Lower leg skin (tissue), 3 donors: ENCODE data around the gene SIGLEC12.

Experiments used
- POLR2A ChIP-seq, 2 donors: fragments of 450-650 bp; IDR thresholded peaks; one replicate each; pipeline ENCODE4 v1.6.1; 2016 to 2017; ENCODE audit warnings: antibody characterized with exemption in 2 of 2, mild to moderate bottlenecking in 1 of 2, moderate library complexity in 1 of 2
- TF ChIP-seq, protein P1 (sequence below), 3 donors: fragments of 450-650 bp; IDR thresholded peaks; one replicate each; pipeline ENCODE4 v1.5.1; 2016; ENCODE audit warnings: antibody characterized with exemption in 3 of 3, mild to moderate bottlenecking in 3 of 3, moderate library complexity in 2 of 3

DNA sequence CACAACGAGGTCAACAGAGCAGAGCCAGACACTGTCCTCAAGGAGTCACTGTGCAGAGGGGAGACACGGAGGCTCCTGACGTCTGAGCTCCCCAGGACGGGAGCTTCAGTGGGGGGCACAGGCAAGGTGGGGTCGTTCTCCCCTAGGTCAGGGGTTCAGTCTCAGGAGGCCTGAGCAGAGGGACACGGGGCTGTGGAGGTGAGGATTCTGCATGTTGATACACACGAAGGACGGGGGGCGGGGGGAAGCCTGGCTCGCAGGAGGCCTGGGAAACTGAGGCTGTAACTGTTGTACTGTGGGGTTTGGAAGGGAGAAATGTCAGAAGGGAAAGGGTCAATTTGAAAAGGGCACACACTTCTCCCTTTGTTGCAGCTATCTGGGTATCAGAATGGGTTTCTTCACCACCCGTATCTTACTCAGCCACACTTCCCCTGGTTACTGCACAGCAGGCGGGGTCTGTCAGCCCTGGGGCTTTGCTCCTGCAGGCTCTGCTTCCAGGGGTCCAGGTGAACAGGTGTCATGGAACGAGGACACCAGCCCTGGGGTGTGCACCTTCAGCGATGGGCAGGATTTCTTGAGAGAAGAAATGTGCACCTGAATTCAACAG lies 42.6 kb downstream of the SIGLEC12 start:
- TF ChIP-seq, protein P1, sequence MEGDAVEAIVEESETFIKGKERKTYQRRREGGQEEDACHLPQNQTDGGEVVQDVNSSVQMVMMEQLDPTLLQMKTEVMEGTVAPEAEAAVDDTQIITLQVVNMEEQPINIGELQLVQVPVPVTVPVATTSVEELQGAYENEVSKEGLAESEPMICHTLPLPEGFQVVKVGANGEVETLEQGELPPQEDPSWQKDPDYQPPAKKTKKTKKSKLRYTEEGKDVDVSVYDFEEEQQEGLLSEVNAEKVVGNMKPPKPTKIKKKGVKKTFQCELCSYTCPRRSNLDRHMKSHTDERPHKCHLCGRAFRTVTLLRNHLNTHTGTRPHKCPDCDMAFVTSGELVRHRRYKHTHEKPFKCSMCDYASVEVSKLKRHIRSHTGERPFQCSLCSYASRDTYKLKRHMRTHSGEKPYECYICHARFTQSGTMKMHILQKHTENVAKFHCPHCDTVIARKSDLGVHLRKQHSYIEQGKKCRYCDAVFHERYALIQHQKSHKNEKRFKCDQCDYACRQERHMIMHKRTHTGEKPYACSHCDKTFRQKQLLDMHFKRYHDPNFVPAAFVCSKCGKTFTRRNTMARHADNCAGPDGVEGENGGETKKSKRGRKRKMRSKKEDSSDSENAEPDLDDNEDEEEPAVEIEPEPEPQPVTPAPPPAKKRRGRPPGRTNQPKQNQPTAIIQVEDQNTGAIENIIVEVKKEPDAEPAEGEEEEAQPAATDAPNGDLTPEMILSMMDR (IDR thresholded peaks at IDR 0.05) = no peak
- no peak for TF ChIP-seq POLR2A (IDR thresholded peaks at IDR 0.05)
